Neural progenitor cell (in vitro differentiated cells): Measurements from ENCODE around the gene ZMYND12. TPM values are rescaled to one million over a fixed set of nuclear protein-coding genes. Genes with fewer than 3 reads are reported as not detected.

Experiments used
- DNase-seq: peaks from one replicate; pipeline ENCODE4 v3.0.0-alpha.2; 2016; ENCODE audit warnings: low spot score
- H2AFZ ChIP-seq: fragments of 200-600 bp; sonication (generic); replicated peaks from 2 replicates; pipeline ENCODE4 v1.6.1; 2016; ENCODE audit warnings: antibody characterized with exemption
- H3F3A ChIP-seq: fragments of 200-600 bp; sonication (generic); 2 replicates; pipeline ENCODE4 v1.6.1; 2016; ENCODE audit warnings: antibody characterized with exemption, low read depth
- H3K27ac ChIP-seq: fragments of 200-600 bp; sonication (generic); 2 replicates; pipeline ENCODE4 v1.5.1; 2016; ENCODE audit warnings: mild to moderate bottlenecking
- H3K27me3 ChIP-seq: fragments of 200-600 bp; sonication (generic); 2 replicates; pipeline ENCODE4 v1.6.1; 2016; ENCODE audit warnings: mild to moderate bottlenecking, moderate library complexity
- H3K36me3 ChIP-seq: fragments of 200-600 bp; sonication (generic); 2 replicates; pipeline ENCODE4 v1.5.1; 2016
- H3K4me1 ChIP-seq: fragments of 200-600 bp; sonication (generic); 2 replicates; pipeline ENCODE4 v1.6.1; 2016; ENCODE audit warnings: mixed run types
- H3K4me2 ChIP-seq: fragments of 200-600 bp; sonication (generic); 2 replicates; pipeline ENCODE4 v1.6.1; 2016
- H3K4me3 ChIP-seq: fragments of 200-600 bp; sonication (generic); 2 replicates; pipeline ENCODE4 v1.5.1; 2016
- H3K79me2 ChIP-seq: fragments of 200-600 bp; sonication (generic); 2 replicates; pipeline ENCODE4 v1.6.1; 2016; ENCODE audit warnings: low read depth
- H3K9ac ChIP-seq: fragments of 200-600 bp; sonication (generic); 2 replicates; pipeline ENCODE4 v1.6.1; 2016
- H3K9me3 ChIP-seq: fragments of 200-600 bp; sonication (generic); 2 replicates; pipeline ENCODE4 v1.5.1; 2016; ENCODE audit warnings: low read depth
- H4K20me1 ChIP-seq: fragments of 200-600 bp; sonication (generic); 2 replicates; pipeline ENCODE4 v1.6.1; 2016; ENCODE audit warnings: low read depth
- H3K27ac Mint-ChIP-seq: 3 replicates; pipeline ENCODE4 v1.8.0; 2021; ENCODE audit warnings: mixed read lengths
- H3K27me3 Mint-ChIP-seq: 2 replicates; pipeline ENCODE4 v1.8.0; 2022; ENCODE audit warnings: low read depth, mild to moderate bottlenecking, inconsistent platforms, moderate library complexity, mixed read lengths; ENCODE audit not compliant: insufficient read depth
- H3K36me3 Mint-ChIP-seq: 3 replicates; pipeline ENCODE4 v1.8.0; 2021; ENCODE audit warnings: mixed read lengths
- H3K4me1 Mint-ChIP-seq: 3 replicates; pipeline ENCODE4 v1.8.0; 2021; ENCODE audit warnings: mixed read lengths
- H3K4me3 Mint-ChIP-seq: 3 replicates; pipeline ENCODE4 v1.8.0; 2021; ENCODE audit warnings: mild to moderate bottlenecking, moderate library complexity, mixed read lengths
- H3K9me3 Mint-ChIP-seq: 3 replicates; pipeline ENCODE4 v1.8.0; 2020; ENCODE audit warnings: mixed read lengths
- CTCF ChIP-seq: fragments of 200-600 bp; sonication (generic); IDR thresholded peaks from 2 replicates; pipeline ENCODE4 v1.5.1; 2017; ENCODE audit warnings: antibody characterized with exemption, mild to moderate bottlenecking
- EZH2 ChIP-seq: fragments of 200-600 bp; sonication (generic); IDR thresholded peaks from 2 replicates; pipeline ENCODE4 v1.6.1; 2017; ENCODE audit warnings: antibody characterized with exemption, mild to moderate bottlenecking, moderate library complexity
- EZH2phosphoT487 ChIP-seq: fragments of 200-600 bp; sonication (generic); IDR thresholded peaks from 2 replicates; pipeline ENCODE4 v1.6.1; 2017; ENCODE audit warnings: antibody characterized with exemption
- total RNA-seq: library from RNA; depleted of rRNA; stranded (reverse); fragments of >200 nt; gene quantifications from 2 replicates; pipeline ENCODE4 v1.2.3, GENCODE V29; 2015; ENCODE audit warnings: low replicate concordance

The ZMYND12 gene
- total RNA-seq, 1 donor from 2014 or later: 1.3 TPM

- H3K4me3 Mint-ChIP-seq: no peak overlapping the region
- H4K20me1 ChIP-seq: no peaks in the 10 kb centered on the region
- H3K27me3 Mint-ChIP-seq: peaks cover 3% of the 10 kb centered on the region
- H3K36me3 Mint-ChIP-seq: no peaks in the 10 kb centered on the region
- no peak overlapping the region for H3K9ac ChIP-seq
- no peaks in the 10 kb centered on the region for H3K79me2 ChIP-seq
- H3K27ac Mint-ChIP-seq: no peak overlapping the region
- H3K4me3 ChIP-seq: no peak overlapping the region
- no peak overlapping the region for H2AFZ ChIP-seq
- H3K27me3 ChIP-seq: no peaks in the 10 kb centered on the region
- H3K9me3 Mint-ChIP-seq: no peaks in the 10 kb centered on the region
- no peaks in the 10 kb centered on the region for H3K4me1 Mint-ChIP-seq
- DNase-seq: no peak
- H3K4me2 ChIP-seq: no peak overlapping the region
- H3K36me3 ChIP-seq: no peaks in the 10 kb centered on the region
- no peaks in the 10 kb centered on the region for H3K9me3 ChIP-seq
- TF ChIP-seq CTCF (no peak), EZH2phosphoT487 (no peak), EZH2 (no peak)
- H3F3A ChIP-seq: no peaks in the 10 kb centered on the region
- H3K27ac ChIP-seq: no peak overlapping the region
- H3K4me1 ChIP-seq: no peaks in the 10 kb centered on the region
Measured at GRCh38 chr1:42429603-42430002, 26.2 kb downstream of the ZMYND12 start.

DNA sequence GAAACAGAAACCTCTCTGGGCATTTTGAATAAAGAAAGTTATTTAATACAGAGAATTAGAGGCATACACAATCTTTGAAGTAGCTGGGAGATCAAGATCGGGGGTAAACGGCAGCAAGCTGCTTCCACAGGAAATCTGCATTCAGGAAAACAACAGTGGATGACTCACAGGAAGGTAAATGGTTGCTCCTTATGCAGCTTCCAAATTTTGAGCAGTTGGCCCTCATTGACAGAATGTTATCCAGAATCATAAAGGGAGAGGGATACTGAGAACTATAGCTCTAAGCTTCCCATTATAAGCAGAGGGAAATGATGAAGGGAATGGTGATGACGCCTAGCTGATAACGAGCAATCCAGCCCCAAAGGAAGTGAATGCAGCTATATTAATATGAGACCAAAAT is 28.6 kb downstream of the ZMYND12 start:
- Mint-ChIP-seq H3K4me3 (no peak overlapping the region), H3K4me1 (peaks cover 11% of the 10 kb centered on the region), H3K27ac (no peak overlapping the region), H3K36me3 (no peaks in the 10 kb centered on the region), H3K27me3 (peaks cover 3% of the 10 kb centered on the region), H3K9me3 (no peaks in the 10 kb centered on the region)
- no peaks in the 10 kb centered on the region for H3K27me3 ChIP-seq
- no peaks in the 10 kb centered on the region for H3K36me3 ChIP-seq
- no peak overlapping the region for H3K4me2 ChIP-seq
- no peaks in the 10 kb centered on the region for H4K20me1 ChIP-seq
- H3K27ac ChIP-seq: no peak overlapping the region
- no peaks in the 10 kb centered on the region for H3F3A ChIP-seq
- no peak for DNase-seq
- H3K4me1 ChIP-seq: no peaks in the 10 kb centered on the region
- no peaks in the 10 kb centered on the region for H3K79me2 ChIP-seq
- no peak overlapping the region for H3K9ac ChIP-seq
- no peak for TF ChIP-seq CTCF
- TF ChIP-seq EZH2: no peak
- no peak for TF ChIP-seq EZH2phosphoT487
- no peak overlapping the region for H3K4me3 ChIP-seq
- H2AFZ ChIP-seq: no peak overlapping the region
- no peaks in the 10 kb centered on the region for H3K9me3 ChIP-seq

DNA sequence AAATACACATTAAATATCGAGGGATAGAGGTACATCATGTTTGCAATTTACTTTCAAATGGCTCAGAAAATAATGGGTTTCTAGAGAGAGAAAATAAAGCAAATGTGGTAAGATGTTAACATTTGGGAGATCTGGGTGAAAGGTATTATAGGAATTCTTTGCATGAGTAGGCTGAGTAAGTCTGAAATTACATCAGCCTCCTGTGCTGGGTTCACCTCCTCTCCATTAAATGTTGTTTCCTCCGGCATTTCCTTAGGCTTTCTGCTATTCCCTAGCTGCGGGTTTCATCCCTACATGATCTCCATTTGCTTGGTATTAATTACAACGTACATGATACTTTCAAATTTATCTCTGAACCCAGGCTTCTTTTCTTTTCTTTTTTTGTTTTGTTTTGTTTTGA is 31.6 kb downstream of the ZMYND12 start:
- H3K36me3 Mint-ChIP-seq: no peaks in the 10 kb centered on the region
- no peak overlapping the region for H2AFZ ChIP-seq

More for the DNA sequence above, 31.6 kb downstream of the ZMYND12 start:
- Histone ChIP-seq H3K9ac (no peak overlapping the region), H3K9me3 (no peaks in the 10 kb centered on the region), H4K20me1 (no peaks in the 10 kb centered on the region), H3K27me3 (no peaks in the 10 kb centered on the region), H3K27ac (no peak overlapping the region), H3K79me2 (no peaks in the 10 kb centered on the region), H3K4me3 (no peak overlapping the region), H3K4me1 (peaks cover 4% of the 10 kb centered on the region), H3K36me3 (no peaks in the 10 kb centered on the region), H3K4me2 (no peak overlapping the region), H3F3A (no peaks in the 10 kb centered on the region)
- Mint-ChIP-seq H3K9me3 (no peaks in the 10 kb centered on the region), H3K27ac (no peak overlapping the region), H3K27me3 (peaks cover 2% of the 10 kb centered on the region), H3K4me3 (no peak overlapping the region), H3K4me1 (peaks cover 25% of the 10 kb centered on the region)
- TF ChIP-seq EZH2 (no peak), CTCF (no peak), EZH2phosphoT487 (no peak)
- no peak for DNase-seq
